ENCODE data around the gene RHEBL1. TPM values are rescaled to one million over a fixed set of nuclear protein-coding genes. Genes with fewer than 3 reads are reported as not detected.

The RHEBL1 gene
- total RNA-seq, 1 experiment from 2014 or later, result 5.1 TPM

DNA sequence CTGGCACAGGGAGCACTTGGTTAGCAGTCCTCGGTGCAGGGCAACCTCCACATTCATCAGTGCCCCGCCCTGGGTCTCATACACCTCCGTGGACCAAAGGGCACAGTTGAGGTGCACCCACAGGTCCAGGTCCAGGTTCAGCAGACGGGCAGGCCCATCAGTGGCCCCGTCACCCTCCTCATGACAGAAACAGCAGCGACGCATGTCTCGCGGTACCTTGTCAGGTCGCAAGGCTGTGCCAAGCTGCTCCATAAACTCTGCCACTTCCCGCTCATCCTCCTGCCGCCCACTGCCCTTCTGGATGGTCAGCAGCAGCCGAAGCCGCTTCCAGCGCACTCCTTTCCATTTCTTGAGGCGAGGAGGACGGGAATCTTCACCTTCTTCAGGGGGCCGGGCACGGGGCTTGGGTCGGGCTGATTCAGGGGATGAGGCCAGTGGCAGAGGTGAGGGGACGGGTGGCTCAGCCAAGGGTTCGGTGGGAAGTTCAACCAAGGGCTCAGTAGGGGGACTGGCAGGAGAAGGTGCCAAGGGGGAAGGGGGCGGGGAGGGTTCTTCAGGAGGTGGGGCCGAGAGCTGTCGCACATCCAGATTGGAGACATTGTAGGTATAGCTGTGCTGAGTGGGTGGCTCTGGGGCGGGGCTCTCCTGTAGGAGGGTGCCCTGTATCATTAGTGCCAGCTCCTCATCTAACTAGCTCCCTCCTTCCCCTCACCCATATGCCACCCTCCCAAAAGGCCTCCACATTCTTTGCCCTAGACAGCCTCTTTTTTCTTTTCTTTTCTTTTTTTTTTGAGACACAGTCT, 42.9 kb downstream of the RHEBL1 start:
- peaks cover 35% of the 10 kb centered on the region; the same call in 1 of the 2 replicates for H3K36me3 ChIP-seq (ENCODE audit: insufficient read depth, low read length)

DNA sequence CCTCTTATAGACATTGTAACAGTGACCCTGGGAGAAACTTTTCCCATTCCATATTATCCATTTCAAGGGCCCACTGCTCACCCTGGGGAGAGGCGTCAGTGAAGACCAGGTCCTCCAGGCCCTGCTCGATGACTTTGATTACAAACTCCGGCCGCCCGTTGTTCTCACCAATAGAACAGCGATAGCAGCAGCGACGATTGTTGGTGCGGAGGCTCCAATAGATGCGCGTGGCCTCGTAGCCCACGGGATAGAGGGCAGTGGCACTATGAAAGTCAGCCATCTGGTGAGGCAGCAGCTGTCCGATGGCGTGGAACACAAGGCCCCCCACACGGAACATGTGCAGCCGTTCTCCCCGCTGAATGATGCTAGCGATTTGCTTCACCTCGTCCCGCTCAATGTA, 43.7 kb downstream of the RHEBL1 start:
- Histone ChIP-seq H3K4me2 (ENCODE audit: low read depth, low read length, poor library complexity, severe bottlenecking) (no peak overlapping the region), H3K9ac (ENCODE audit: low read length) (no peak overlapping the region), H3K79me2 (ENCODE audit: low read length) (no peaks in the 10 kb centered on the region), H4K20me1 (ENCODE audit: insufficient read depth, low read depth, low read length) (0 out of 2 replicates have a peak, but pooled peaks cover 4% of the 10 kb centered on the region), H3K4me3 (ENCODE audit: low read length) (no peak overlapping the region), H3K4me1 (ENCODE audit: low read length) (no peaks in the 10 kb centered on the region), H3K9me3 (ENCODE audit: low read length) (no peaks in the 10 kb centered on the region), H3K36me3 (ENCODE audit: insufficient read depth, low read length) (peaks cover 38% of the 10 kb centered on the region; the same call in 1 of the 2 replicates), H2AFZ (ENCODE audit: low read length) (no peak overlapping the region), H3K9me2 (replicated peaks; ENCODE audit: insufficient read depth, low read length) (no peaks in the 10 kb centered on the region), H3K27me3 (ENCODE audit: low read length) (no peaks in the 10 kb centered on the region), H3K27ac (ENCODE audit: low read length) (no peak overlapping the region)
- DNase-seq, result no peak

More for the DNA sequence above, 42.9 kb downstream of the RHEBL1 start:
- Histone ChIP-seq H3K4me2 (ENCODE audit: low read depth, low read length, poor library complexity, severe bottlenecking) (no peak overlapping the region), H3K9ac (ENCODE audit: low read length) (no peak overlapping the region), H3K9me2 (replicated peaks; ENCODE audit: insufficient read depth, low read length) (no peaks in the 10 kb centered on the region), H3K4me1 (ENCODE audit: low read length) (no peaks in the 10 kb centered on the region), H3K4me3 (ENCODE audit: low read length) (no peak overlapping the region), H2AFZ (ENCODE audit: low read length) (no peak overlapping the region), H3K9me3 (ENCODE audit: low read length) (no peaks in the 10 kb centered on the region), H3K27me3 (ENCODE audit: low read length) (no peaks in the 10 kb centered on the region), H4K20me1 (ENCODE audit: insufficient read depth, low read depth, low read length) (0 out of 2 replicates have a peak, but pooled peaks cover 4% of the 10 kb centered on the region), H3K79me2 (ENCODE audit: low read length) (no peaks in the 10 kb centered on the region), H3K27ac (ENCODE audit: low read length) (no peak overlapping the region)
- no peak for DNase-seq

DNA sequence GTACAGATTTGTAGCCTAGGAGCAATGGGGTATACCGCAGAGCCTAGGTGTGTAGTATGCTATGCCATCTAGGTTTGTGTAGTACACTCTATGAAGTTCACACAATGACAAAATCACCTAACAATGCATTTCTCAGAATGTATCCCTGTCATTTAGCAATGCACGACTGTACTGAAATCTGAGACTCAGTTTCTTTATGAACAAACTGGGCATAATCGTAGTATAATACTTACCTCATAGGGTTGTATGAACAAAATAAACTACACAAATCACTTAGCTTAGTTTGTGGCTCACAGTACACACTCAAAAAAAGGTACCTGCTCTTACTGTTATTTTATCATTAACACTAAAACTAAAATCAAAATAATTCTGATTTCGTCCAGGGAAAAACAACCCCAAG, 44.3 kb downstream of the RHEBL1 start:
- H4K20me1 ChIP-seq (ENCODE audit: insufficient read depth, low read depth, low read length), result 0 out of 2 replicates have a peak, but pooled peaks cover 4% of the 10 kb centered on the region
- no peaks in the 10 kb centered on the region for H3K27me3 ChIP-seq (ENCODE audit: low read length)
- no peak overlapping the region for H2AFZ ChIP-seq (ENCODE audit: low read length)
- H3K4me1 ChIP-seq (ENCODE audit: low read length), result peaks cover 5% of the 10 kb centered on the region
- no peak overlapping the region for H3K4me3 ChIP-seq (ENCODE audit: low read length)
- no peaks in the 10 kb centered on the region for H3K9me3 ChIP-seq (ENCODE audit: low read length)
- no peak overlapping the region for H3K4me2 ChIP-seq (ENCODE audit: low read depth, low read length, poor library complexity, severe bottlenecking)
- no peak overlapping the region for H3K27ac ChIP-seq (ENCODE audit: low read length)
- no peak for DNase-seq
- no peak overlapping the region for H3K9ac ChIP-seq (ENCODE audit: low read length)
- H3K79me2 ChIP-seq (ENCODE audit: low read length), result no peaks in the 10 kb centered on the region
- H3K9me2 ChIP-seq (replicated peaks; ENCODE audit: insufficient read depth, low read length), result no peaks in the 10 kb centered on the region
- peaks cover 38% of the 10 kb centered on the region; the same call in 1 of the 2 replicates for H3K36me3 ChIP-seq (ENCODE audit: insufficient read depth, low read length)

DNA sequence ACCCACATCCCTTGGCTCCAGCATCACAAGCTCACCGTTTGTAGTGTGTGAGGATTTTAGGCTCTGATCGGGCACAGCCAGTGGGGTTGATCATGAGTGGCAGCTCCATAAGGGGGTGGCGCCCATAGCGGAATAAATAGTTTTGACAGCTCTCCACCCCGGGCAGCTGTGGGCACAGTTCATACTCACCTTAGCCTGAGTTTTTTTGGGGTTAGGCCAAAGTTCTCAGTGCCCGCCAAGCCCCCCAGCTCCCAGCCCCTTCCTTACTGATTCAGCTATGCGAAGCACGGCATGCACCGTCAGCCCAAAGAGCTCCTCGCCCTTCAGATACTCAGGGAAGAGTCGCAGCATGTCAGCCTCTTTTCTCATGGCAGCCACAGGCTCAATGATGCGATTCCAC, 45.2 kb downstream of the RHEBL1 start:
- Histone ChIP-seq H3K4me3 (ENCODE audit: low read length) (no peak overlapping the region), H3K79me2 (ENCODE audit: low read length) (peaks cover under 1% of the 10 kb centered on the region; the same call in 1 of the 2 replicates), H3K36me3 (ENCODE audit: insufficient read depth, low read length) (peaks cover 33% of the 10 kb centered on the region; the same call in 1 of the 2 replicates), H3K4me2 (ENCODE audit: low read depth, low read length, poor library complexity, severe bottlenecking) (no peak overlapping the region), H3K4me1 (ENCODE audit: low read length) (peaks cover 11% of the 10 kb centered on the region), H3K9me3 (ENCODE audit: low read length) (no peaks in the 10 kb centered on the region), H4K20me1 (ENCODE audit: insufficient read depth, low read depth, low read length) (0 out of 2 replicates have a peak, but pooled peaks cover 4% of the 10 kb centered on the region), H3K27ac (ENCODE audit: low read length) (no peak overlapping the region), H3K27me3 (ENCODE audit: low read length) (no peaks in the 10 kb centered on the region), H2AFZ (ENCODE audit: low read length) (no peak overlapping the region), H3K9me2 (replicated peaks; ENCODE audit: insufficient read depth, low read length) (no peaks in the 10 kb centered on the region), H3K9ac (ENCODE audit: low read length) (no peak overlapping the region)
- no peak for DNase-seq

DNA sequence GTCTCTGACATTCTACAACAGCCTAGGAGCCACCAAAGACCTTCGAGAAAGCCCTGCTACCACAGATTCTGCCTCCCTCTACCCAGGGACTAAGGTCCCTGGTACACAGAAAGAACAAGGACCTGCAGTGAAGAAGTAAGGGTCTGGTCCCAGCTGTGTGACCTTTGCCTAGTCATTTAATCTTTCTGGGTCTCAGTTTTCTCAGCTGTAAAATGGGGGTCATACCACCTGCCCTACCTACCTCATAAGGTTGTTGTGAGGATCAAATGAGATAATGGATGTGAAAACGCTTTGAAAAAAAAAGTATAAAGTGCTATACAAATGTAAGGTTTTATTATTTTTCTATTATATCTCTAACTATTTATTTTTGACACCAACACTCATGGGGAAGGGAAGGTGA, 46.0 kb downstream of the RHEBL1 start:
- Histone ChIP-seq H3K9me3 (ENCODE audit: low read length) (no peaks in the 10 kb centered on the region), H3K36me3 (ENCODE audit: insufficient read depth, low read length) (peaks cover 26% of the 10 kb centered on the region; the same call in 1 of the 2 replicates), H3K79me2 (ENCODE audit: low read length) (peaks cover 2% of the 10 kb centered on the region; the same call in 1 of the 2 replicates), H4K20me1 (ENCODE audit: insufficient read depth, low read depth, low read length) (0 out of 2 replicates have a peak, but pooled peaks cover 4% of the 10 kb centered on the region), H3K27me3 (ENCODE audit: low read length) (no peaks in the 10 kb centered on the region), H3K27ac (ENCODE audit: low read length) (no peak overlapping the region), H3K9me2 (replicated peaks; ENCODE audit: insufficient read depth, low read length) (no peaks in the 10 kb centered on the region), H3K4me2 (ENCODE audit: low read depth, low read length, poor library complexity, severe bottlenecking) (no peak overlapping the region), H3K4me3 (ENCODE audit: low read length) (no peak overlapping the region), H3K4me1 (ENCODE audit: low read length) (peaks cover 18% of the 10 kb centered on the region), H2AFZ (ENCODE audit: low read length) (no peak overlapping the region), H3K9ac (ENCODE audit: low read length) (no peak overlapping the region)
- DNase-seq, result no peak

DNA sequence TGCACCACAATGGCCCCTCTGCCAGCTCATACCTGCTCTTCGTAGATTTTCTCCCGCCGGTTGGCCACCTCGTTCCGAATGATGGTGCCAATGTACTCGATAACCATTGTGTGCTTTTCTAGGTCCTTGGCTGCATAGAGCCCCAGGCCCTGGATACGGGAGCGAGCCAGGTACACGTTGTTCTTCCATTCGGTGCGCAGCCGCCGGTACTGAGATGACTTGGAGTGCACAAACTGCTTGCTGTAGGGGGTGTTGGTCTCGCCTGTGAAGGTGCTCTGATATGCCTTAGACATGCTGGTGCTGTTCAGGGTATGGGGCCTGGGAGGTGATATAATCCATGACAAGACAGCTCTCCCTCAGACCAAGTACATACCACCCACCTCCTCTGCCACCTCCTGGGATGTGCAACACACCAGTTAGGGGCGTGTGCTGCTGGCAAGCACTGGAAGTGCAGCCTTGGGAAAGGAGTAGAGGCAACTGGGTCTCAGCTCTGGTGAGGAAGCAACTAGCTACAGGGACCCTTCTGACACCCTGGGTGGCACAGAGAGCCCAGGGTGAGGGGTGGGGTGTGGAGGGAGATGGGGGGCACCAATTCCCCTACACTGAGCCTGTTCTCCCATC, 47.1 kb downstream of the RHEBL1 start:
- 0 out of 2 replicates have a peak, but pooled peaks cover 4% of the 10 kb centered on the region for H4K20me1 ChIP-seq (ENCODE audit: insufficient read depth, low read depth, low read length)
- peaks cover 8% of the 10 kb centered on the region for H3K79me2 ChIP-seq (ENCODE audit: low read length)
- no peak for DNase-seq
- H3K4me1 ChIP-seq (ENCODE audit: low read length), result peaks cover 20% of the 10 kb centered on the region
- H3K9me2 ChIP-seq (replicated peaks; ENCODE audit: insufficient read depth, low read length), result no peaks in the 10 kb centered on the region
- H2AFZ ChIP-seq (ENCODE audit: low read length), result no peak overlapping the region
- H3K4me2 ChIP-seq (ENCODE audit: low read depth, low read length, poor library complexity, severe bottlenecking), result no peak overlapping the region
- no peak overlapping the region for H3K4me3 ChIP-seq (ENCODE audit: low read length)
- H3K36me3 ChIP-seq (ENCODE audit: insufficient read depth, low read length), result peaks cover 18% of the 10 kb centered on the region; the same call in 1 of the 2 replicates
- H3K27ac ChIP-seq (ENCODE audit: low read length), result no peak overlapping the region
- H3K9me3 ChIP-seq (ENCODE audit: low read length), result no peaks in the 10 kb centered on the region
- no peaks in the 10 kb centered on the region for H3K27me3 ChIP-seq (ENCODE audit: low read length)
- H3K9ac ChIP-seq (ENCODE audit: low read length), result no peak overlapping the region

DNA sequence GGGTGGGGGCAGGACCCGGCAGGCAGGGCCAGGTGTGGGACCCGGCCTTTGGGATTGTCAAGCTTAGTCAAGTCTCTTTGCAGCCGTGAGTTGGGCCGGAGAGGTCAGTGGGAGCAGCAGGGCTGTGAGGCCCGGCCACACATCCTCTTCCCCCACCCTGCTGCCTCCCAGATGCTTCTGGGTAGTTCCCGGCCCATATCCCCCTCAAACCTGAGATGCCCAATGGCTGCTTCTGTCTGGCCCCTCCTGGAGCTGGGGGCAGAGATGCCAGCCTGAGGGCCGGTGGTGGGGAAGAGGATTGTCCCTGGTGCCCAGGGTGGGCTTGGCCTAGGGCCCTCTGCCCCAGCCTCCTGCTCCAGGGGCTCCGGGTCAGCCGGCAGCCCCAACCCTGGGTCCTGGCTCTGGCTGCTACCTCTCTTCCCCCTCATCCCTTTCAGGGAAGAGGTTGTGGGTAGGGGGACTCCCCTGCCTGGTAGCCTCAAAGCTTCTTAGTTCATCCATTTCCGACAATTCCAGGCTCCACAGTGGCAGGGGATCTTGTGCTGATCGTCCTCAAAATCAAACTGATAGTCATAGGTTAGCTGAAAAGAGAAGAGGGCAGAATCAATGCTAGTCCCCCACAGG, 48.4 kb downstream of the RHEBL1 start:
- H3K4me2 ChIP-seq (ENCODE audit: low read depth, low read length, poor library complexity, severe bottlenecking), result no peak overlapping the region
- H3K9me2 ChIP-seq (replicated peaks; ENCODE audit: insufficient read depth, low read length), result no peaks in the 10 kb centered on the region
- 0 out of 2 replicates have a peak, but pooled peaks cover 4% of the 10 kb centered on the region for H4K20me1 ChIP-seq (ENCODE audit: insufficient read depth, low read depth, low read length)
- H2AFZ ChIP-seq (ENCODE audit: low read length), result no peak overlapping the region
- H3K79me2 ChIP-seq (ENCODE audit: low read length), result peaks cover 20% of the 10 kb centered on the region
- H3K4me1 ChIP-seq (ENCODE audit: low read length), result peaks cover 28% of the 10 kb centered on the region
- H3K9me3 ChIP-seq (ENCODE audit: low read length), result no peaks in the 10 kb centered on the region
- H3K27me3 ChIP-seq (ENCODE audit: low read length), result no peaks in the 10 kb centered on the region
- no peak for DNase-seq
- H3K36me3 ChIP-seq (ENCODE audit: insufficient read depth, low read length), result peaks cover 17% of the 10 kb centered on the region; the same call in 1 of the 2 replicates
- no peak overlapping the region for H3K4me3 ChIP-seq (ENCODE audit: low read length)
- no peak overlapping the region for H3K9ac ChIP-seq (ENCODE audit: low read length)
- H3K27ac ChIP-seq (ENCODE audit: low read length), result no peak overlapping the region

DNA sequence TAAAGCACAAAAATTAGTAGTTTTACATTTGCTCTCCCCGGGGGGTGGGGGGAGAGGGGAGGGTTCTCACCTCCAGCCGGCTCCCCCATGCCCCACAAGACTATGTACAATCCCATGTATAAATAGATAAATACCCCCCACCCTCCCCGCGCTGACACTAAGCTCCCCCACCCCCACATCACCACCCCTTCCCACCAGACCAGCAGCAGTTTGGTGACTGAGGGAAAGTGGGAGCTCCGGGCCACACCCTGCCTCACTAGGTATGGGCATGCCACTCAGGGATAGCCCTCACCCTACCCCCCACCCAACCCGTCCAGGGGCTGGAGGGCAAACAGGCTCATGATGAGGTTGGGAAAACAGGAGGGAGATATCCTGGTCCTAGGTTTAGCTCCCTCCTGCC, 49.3 kb downstream of the RHEBL1 start:
- Histone ChIP-seq H3K27me3 (ENCODE audit: low read length) (no peaks in the 10 kb centered on the region), H3K9me3 (ENCODE audit: low read length) (no peaks in the 10 kb centered on the region), H4K20me1 (ENCODE audit: insufficient read depth, low read depth, low read length) (0 out of 2 replicates have a peak, but pooled peaks cover 2% of the 10 kb centered on the region), H3K27ac (ENCODE audit: low read length) (no peak overlapping the region), H3K9me2 (replicated peaks; ENCODE audit: insufficient read depth, low read length) (no peaks in the 10 kb centered on the region), H3K36me3 (ENCODE audit: insufficient read depth, low read length) (peaks cover 12% of the 10 kb centered on the region; the same call in 1 of the 2 replicates), H3K4me1 (ENCODE audit: low read length) (peaks cover 28% of the 10 kb centered on the region), H3K4me3 (ENCODE audit: low read length) (no peak overlapping the region), H3K79me2 (ENCODE audit: low read length) (peaks cover 27% of the 10 kb centered on the region), H3K4me2 (ENCODE audit: low read depth, low read length, poor library complexity, severe bottlenecking) (no peak overlapping the region), H2AFZ (ENCODE audit: low read length) (no peak overlapping the region), H3K9ac (ENCODE audit: low read length) (no peak overlapping the region)
- DNase-seq, result no peak

Data from Karpas-422 (cell line).